Psoas muscle (tissue), 8 donors: Measurements from ENCODE around the gene CIAO2B. TPM values are rescaled to one million over a fixed set of nuclear protein-coding genes. Genes with fewer than 3 reads are reported as not detected.
A peak's percentile ranks its signal among the peaks of the same experiment; 100 is the strongest.

Source experiments
- ATAC-seq, 4 donors: fragments of 200-7000 bp; cut with Tn5 transposase; one replicate each; pipeline ENCODE4 v1.9.1; 2020; ENCODE audit warnings: moderate library complexity in 3 of 4, mild to moderate bottlenecking in 2 of 4
- DNase-seq, 2 donors: peaks; one replicate each; pipeline ENCODE4 v3.0.0-alpha.2; 2020
- H3K27ac ChIP-seq: fragments of 200-600 bp; one replicate; pipeline ENCODE4 v1.8.0; 2022
- H3K27me3 ChIP-seq, 3 donors: fragments of 200-600 bp in 1 of 3; one replicate each; pipeline versions ENCODE4 v1.6.1 to v1.8.0; 2013 to 2022; ENCODE audit warnings: low read length in 2 of 3, mild to moderate bottlenecking in 2 of 3, moderate library complexity in 1 of 3; ENCODE audit not compliant: insufficient read depth in 3 of 3
- H3K36me3 ChIP-seq, 2 donors: fragments of 200-600 bp in 1 of 2; one replicate each; pipeline versions ENCODE4 v1.6.1 to v1.8.0; 2013 to 2022; ENCODE audit warnings: low read depth in 1 of 2, mild to moderate bottlenecking in 1 of 2, moderate library complexity in 1 of 2; ENCODE audit not compliant: insufficient read depth in 1 of 2
- H3K4me1 ChIP-seq: fragments of 200-600 bp; one replicate; pipeline ENCODE4 v1.8.0; 2022
- H3K4me3 ChIP-seq: fragments of 200-600 bp; one replicate; pipeline ENCODE4 v1.8.0; 2022; ENCODE audit warnings: mild to moderate bottlenecking
- H3K9me3 ChIP-seq: fragments of 200-600 bp; one replicate; pipeline ENCODE4 v1.8.0; 2022
- CTCF ChIP-seq: fragments of 200-600 bp; IDR thresholded peaks from one replicate; pipeline ENCODE4 v1.8.0; 2022; ENCODE audit warnings: antibody characterized with exemption
- WGBS, 3 donors: extraction: QIAGEN DNeasy Blood & Tissue Kit; methylation state at CpG; one replicate each; pipeline versions ENCODE4 v1.1.6 to v1.1.7; 2013; 5-methylcytosine and 5-hydroxymethylcytosine counted together
- intact Hi-C, 2 donors: fragments of 100-400 bp; cut with DNase I; formaldehyde crosslinking; loops; one replicate each; pipeline versions ENCODE4 v1.11.0 to v1.14.2; 2022
- polyA plus RNA-seq, 3 donors: library from polyadenylated mRNA; stranded (reverse); fragments of 200-250 nt; gene quantifications; one replicate each; pipeline ENCODE4 v1.2.3, GENCODE V29; 2013
- total RNA-seq, 4 donors: library from RNA; stranded (reverse); fragmentation: NEBNext Ultra II Directional in 2 of 4; extraction: Animal tissue kit (Norgen Biotek cat#: 25700) in 2 of 4; gene quantifications; one replicate each; pipeline versions ENCODE4 v1.2.1 to v1.2.4, GENCODE V29; 2021 to 2023
- donor health status: healthy with polysubstance abuse.
- donor health status: DM: no; HTN: no; CAD: no; lungs with moderate emphysema.
- donor health status: Bipolar disorder and iron deficiency.
- donor health status: healthy.
- donor health status: DM: yes; HTN: yes; CAD: no.
- donor health status: DM: no; HTN: no; CAD: no.
- donor health status: DM: no; HTN: no; CAD: no.
- donor health status: DM: yes; HTN: yes; CAD: no.

The CIAO2B gene
- total and polyA plus RNA-seq, 7 donors: 145 to 818 (median 346) TPM

DNA sequence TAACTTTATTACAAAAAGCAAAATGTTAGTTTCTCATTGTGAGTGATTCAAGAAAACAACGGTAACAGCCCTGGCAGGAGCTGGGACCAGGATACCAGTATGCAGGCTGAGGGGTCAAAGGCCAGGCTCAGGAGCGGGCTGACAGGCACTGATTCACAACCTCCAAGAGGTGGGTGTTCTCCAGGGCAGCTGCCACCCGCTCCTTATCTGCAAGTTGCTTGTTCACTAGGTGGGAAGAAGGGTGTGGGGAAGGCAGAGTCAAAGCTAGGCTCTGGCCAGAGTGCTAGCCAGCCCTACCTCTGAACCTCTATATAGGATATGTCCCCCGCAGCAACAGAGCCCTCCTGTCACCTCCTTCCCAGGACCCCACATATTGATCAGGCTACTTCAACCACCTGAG, 2.1 kb downstream of the CIAO2B start:
- no peak for TF ChIP-seq CTCF
- intact Hi-C loops: loop anchor here in 1 of 2 donors (5.0 kb wide), 1 partner anchor 35 kb away; no protein-coding TSS in a partner anchor
- DNase-seq: no peak
- no peak for ATAC-seq
- peaks cover 0 to 21% of the 10 kb centered on the region in 2 donors for H3K36me3 ChIP-seq
- peak overlapping the region; percentile 91 for H3K4me3 ChIP-seq
- no peaks in the 10 kb centered on the region for H3K9me3 ChIP-seq
- H3K27me3 ChIP-seq: no peaks in the 10 kb centered on the region
- 83 to 92% (median 83%) methylated on average over 4 of the region's 4 CpGs for WGBS, 3 donors
- H3K4me1 ChIP-seq: peaks cover 52% of the 10 kb centered on the region
- H3K27ac ChIP-seq: peak overlapping the region; percentile 58

DNA sequence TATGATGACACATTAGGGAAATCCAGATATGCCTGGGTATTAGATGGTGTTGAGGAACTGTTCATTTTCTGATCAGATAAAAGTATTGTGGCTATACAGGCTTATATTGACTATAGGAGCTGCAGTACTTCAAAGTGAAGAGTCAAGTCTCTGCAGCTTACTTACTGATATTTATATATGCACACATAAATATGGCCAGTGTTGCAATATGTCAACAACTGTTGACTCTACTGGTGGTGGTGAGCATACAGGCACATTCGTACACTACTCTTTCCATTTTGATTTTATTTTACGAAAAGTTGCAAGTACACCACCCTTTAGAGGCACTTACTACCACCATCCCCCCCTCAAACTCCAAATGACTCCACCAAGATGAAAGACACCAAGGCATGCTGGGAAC, 2.5 kb downstream of the CIAO2B start:
- Histone ChIP-seq H3K9me3 (no peaks in the 10 kb centered on the region), H3K27ac (peak overlapping the region; percentile 19), H3K36me3 (peaks cover 0 to 17% of the 10 kb centered on the region in 2 donors), H3K4me3 (peak overlapping the region; percentile 91), H3K4me1 (peaks cover 52% of the 10 kb centered on the region), H3K27me3 (no peaks in the 10 kb centered on the region)
- no peak for TF ChIP-seq CTCF
- intact Hi-C loops: loop anchor here in 1 of 2 donors (5.0 kb wide), 1 partner anchor 34 kb away; no protein-coding TSS in a partner anchor
- no peak for DNase-seq
- WGBS, 3 donors: 80 to 89% (median 82%) methylated on average over 2 of the region's 2 CpGs
- no peak for ATAC-seq

DNA sequence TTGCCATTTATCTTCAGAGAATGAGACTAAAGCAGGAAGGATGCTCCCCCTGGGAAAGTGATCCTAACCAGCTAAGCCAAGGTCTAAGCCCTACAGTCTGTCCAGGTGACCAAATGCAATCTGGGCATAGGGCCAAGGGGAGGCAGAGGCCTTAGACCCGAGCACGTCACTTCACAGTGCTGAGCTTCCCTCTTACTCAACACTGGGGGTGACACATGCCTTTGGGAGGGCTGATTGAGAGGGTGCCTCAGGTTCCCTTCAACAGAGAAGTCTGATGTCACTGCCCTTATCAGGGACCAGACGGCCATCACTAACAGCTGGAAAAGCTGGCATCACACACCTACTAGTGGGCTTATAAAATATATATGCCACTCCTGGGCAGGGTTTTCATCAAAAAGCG, 4.0 kb downstream of the CIAO2B start:
- intact Hi-C loops: loop anchor here in 1 of 2 donors (5.0 kb wide), 1 partner anchor 33 kb away; no protein-coding TSS in a partner anchor
- no peak for TF ChIP-seq CTCF
- WGBS, 3 donors: 33 to 39% (median 35%) methylated on average over 4 of the region's 4 CpGs
- no peaks in the 10 kb centered on the region for H3K27me3 ChIP-seq
- ATAC-seq (peak; percentile 2 to 35 (median 19)), DNase-seq (peak; percentile 77 to 85)
- peaks cover 52% of the 10 kb centered on the region for H3K4me1 ChIP-seq
- no peaks in the 10 kb centered on the region for H3K9me3 ChIP-seq
- H3K4me3 ChIP-seq: no peak overlapping the region
- H3K27ac ChIP-seq: peak overlapping the region; percentile 96
- peaks cover 0 to 12% of the 10 kb centered on the region in 2 donors for H3K36me3 ChIP-seq

DNA sequence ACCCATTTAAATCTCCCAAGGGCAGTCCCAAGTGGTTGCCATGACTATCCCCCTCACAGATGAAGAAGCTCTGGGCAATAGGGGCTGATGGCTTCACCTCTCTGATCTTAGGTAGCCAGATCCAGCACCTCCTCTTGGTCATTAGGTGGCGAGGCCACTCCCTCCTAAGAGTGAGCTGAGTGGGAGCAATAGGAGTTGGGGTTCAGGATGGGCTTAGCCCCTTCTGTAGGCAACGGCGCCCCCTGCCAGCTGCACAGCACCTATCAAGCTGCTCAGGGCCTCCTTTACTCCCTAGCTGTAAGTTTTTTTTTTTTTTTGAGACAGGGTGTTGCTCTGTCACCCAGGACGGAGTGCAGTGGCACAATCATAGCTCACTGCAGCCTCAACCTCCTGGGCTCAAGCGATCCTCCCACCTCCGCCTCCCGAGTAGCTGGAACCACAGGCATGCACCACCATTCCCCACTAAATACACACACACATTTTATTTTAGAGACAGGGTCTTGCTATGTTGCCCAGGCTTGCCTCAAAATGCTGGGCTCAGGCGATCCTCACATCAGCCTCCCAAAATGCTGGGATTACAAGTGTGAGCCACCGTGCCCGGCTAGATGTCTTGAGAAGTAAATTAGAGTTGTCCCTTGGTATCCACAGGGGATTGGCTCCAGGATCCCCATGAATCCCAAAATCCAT, 5.4 kb downstream of the CIAO2B start:
- H3K9me3 ChIP-seq: no peaks in the 10 kb centered on the region
- peak in 3 of 4 donors; percentile 1 to 12 (median 10) for ATAC-seq
- WGBS, 3 donors: 72 to 78% (median 76%) methylated on average over 10 of the region's 10 CpGs
- no peaks in the 10 kb centered on the region for H3K27me3 ChIP-seq
- H3K27ac ChIP-seq: peak overlapping the region; percentile 96
- intact Hi-C loops: no loop called here
- H3K36me3 ChIP-seq: peaks cover 0 to 25% of the 10 kb centered on the region in 2 donors
- H3K4me1 ChIP-seq: peaks cover 52% of the 10 kb centered on the region
- peak; percentile 52 to 81 for DNase-seq
- peak overlapping the region; percentile 24 for H3K4me3 ChIP-seq
- peak; percentile 27 for TF ChIP-seq CTCF
